Right lobe of liver (tissue), 6 donors: ENCODE results near the gene RBM23. TPM values are rescaled to one million over a fixed set of nuclear protein-coding genes. Genes with fewer than 3 reads are reported as not detected.

ENCODE experiments used
- ATAC-seq, 4 donors: fragments of 200-7000 bp; cut with Tn5 transposase; one replicate each; pipeline ENCODE4 v1.9.1; 2020; ENCODE audit warnings: mild to moderate bottlenecking in 4 of 4, moderate library complexity in 4 of 4
- DNase-seq, 3 donors: peaks; one replicate each; pipeline ENCODE4 v3.0.0-alpha.2; 2020
- H3K27ac ChIP-seq, 3 donors: fragments of 200-600 bp; one replicate each; pipeline ENCODE4 v1.8.0; 2022
- H3K27me3 ChIP-seq, 2 donors: fragments of 200-600 bp; one replicate each; pipeline ENCODE4 v1.8.0; 2022
- H3K36me3 ChIP-seq, 4 donors: fragments of 200-600 bp; sonication (generic) in 1 of 4; one replicate each; pipeline versions ENCODE4 v1.5.1 to v1.8.0; 2017 to 2022; ENCODE audit warnings: control low read depth in 1 of 4
- H3K4me1 ChIP-seq, 4 donors: fragments of 200-600 bp; sonication (generic) in 1 of 4; one replicate each; pipeline versions ENCODE4 v1.5.1 to v1.8.0; 2017 to 2022; ENCODE audit warnings: control low read depth in 1 of 4
- H3K4me3 ChIP-seq, 3 donors: fragments of 200-600 bp; one replicate each; pipeline ENCODE4 v1.8.0; 2022
- H3K9me3 ChIP-seq, 4 donors: fragments of 200-600 bp; sonication (generic) in 1 of 4; one replicate each; pipeline versions ENCODE4 v1.5.1 to v1.8.0; 2017 to 2022; ENCODE audit warnings: control low read depth in 1 of 4
- POLR2A ChIP-seq: fragments of 450-650 bp; IDR thresholded peaks from one replicate; pipeline ENCODE4 v1.6.1; 2017; ENCODE audit warnings: antibody characterized with exemption, mild to moderate bottlenecking
- WGBS: methylation state at CpG from one replicate; pipeline ENCODE4 v1.1.6; 2018; ENCODE audit warnings: low coverage, low lambda C conversion rate; ENCODE audit not compliant: insufficient coverage; ENCODE audit errors: missing lambda C conversion rate; 5-methylcytosine and 5-hydroxymethylcytosine counted together
- intact Hi-C, 2 donors: fragments of 100-400 bp; cut with DNase I; formaldehyde crosslinking; loops; one replicate each; pipeline versions ENCODE4 v1.11.2 to v1.14.1; 2022
- total RNA-seq, 6 experiments: library from RNA; depleted of rRNA in 2 of 6; stranded (reverse); fragments of >200 nt in 2 of 6; fragmentation: NEBNext Ultra II Directional in 3 of 6; extraction: Animal tissue kit (Norgen Biotek cat#: 25700) in 3 of 6; gene quantifications; one replicate each; pipeline versions ENCODE4 v1.1.0 to v1.2.4, GENCODE V29; 2016 to 2023
- TF ChIP-seq, protein P1 (sequence below), 4 donors: fragments of 200-600 bp in 3 of 4; fragments of 450-650 bp in 1 of 4; IDR thresholded peaks; one replicate each; pipeline versions ENCODE4 v1.5.1 to v1.8.0; 2016 to 2022; ENCODE audit warnings: antibody characterized with exemption in 4 of 4, mild to moderate bottlenecking in 2 of 4
- donor health status: DM: no; HTN: yes; CAD: no.
- donor health status: DM: no; HTN: no; CAD: no.
- donor health status: DM: no; HTN: no; CAD: no.
- donor health status: DM: no; HTN: yes; CAD: no.
- donor health status: DM: no; HTN: yes; CAD: no.

The RBM23 gene
- total RNA-seq, 6 experiments from 2014 or later, result 22.2 to 38.0 (median 34.0) TPM

DNA sequence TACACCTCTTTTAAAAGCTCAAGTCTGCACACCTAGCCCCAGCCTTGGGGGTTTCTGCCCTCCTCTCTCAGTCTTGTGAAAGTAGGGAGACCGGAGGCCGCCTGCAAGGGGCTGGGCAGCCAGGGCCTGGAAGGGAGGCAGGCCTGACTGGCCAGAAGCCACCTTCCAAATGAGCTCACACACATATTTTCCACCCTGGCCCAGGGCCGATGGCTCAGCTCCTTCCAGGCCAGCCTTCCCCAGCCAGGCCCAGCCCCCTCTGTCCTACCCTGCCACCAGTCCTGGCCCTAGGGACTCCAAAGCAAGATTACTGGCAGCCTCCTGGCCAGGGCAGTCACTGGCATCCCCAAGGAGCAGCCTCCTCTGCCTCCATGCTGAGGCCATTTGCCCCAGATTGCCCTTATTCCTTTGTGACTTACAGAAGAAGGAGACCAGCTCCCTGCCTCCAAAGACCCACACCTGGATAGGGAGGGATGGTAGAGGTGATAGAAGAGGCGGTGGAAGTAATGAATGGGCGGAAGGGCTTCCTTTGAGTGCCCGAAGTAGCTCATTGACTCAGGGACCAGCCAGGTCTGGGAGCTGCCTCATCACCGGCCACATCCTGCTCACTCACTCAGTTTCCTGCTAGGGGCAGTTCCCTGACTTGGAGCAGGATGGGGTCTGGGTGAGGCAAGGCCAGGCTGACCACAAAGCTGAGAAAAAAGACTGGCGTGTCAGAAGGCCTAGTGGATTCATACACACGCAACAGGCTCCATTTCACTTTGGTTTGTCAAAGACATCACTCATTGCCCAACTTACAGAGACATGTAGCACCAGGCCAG lies 67.8 kb downstream of the RBM23 start:
- no peaks in the 10 kb centered on the region for H3K4me1 ChIP-seq
- DNase-seq (peak; percentile 63 to 78 (median 74)), ATAC-seq (peak in 1 of 4 donors; percentile 54)
- H3K4me3 ChIP-seq, result no peak overlapping the region
- no peaks in the 10 kb centered on the region for H3K9me3 ChIP-seq
- TF ChIP-seq POLR2A, result no peak
- TF ChIP-seq, protein P1, sequence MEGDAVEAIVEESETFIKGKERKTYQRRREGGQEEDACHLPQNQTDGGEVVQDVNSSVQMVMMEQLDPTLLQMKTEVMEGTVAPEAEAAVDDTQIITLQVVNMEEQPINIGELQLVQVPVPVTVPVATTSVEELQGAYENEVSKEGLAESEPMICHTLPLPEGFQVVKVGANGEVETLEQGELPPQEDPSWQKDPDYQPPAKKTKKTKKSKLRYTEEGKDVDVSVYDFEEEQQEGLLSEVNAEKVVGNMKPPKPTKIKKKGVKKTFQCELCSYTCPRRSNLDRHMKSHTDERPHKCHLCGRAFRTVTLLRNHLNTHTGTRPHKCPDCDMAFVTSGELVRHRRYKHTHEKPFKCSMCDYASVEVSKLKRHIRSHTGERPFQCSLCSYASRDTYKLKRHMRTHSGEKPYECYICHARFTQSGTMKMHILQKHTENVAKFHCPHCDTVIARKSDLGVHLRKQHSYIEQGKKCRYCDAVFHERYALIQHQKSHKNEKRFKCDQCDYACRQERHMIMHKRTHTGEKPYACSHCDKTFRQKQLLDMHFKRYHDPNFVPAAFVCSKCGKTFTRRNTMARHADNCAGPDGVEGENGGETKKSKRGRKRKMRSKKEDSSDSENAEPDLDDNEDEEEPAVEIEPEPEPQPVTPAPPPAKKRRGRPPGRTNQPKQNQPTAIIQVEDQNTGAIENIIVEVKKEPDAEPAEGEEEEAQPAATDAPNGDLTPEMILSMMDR (IDR thresholded peaks at IDR 0.05), result no peak
- WGBS, result 63% methylated on average over 4 of the region's 9 CpGs
- intact Hi-C loops, result no loop called here
- peak overlapping the region in 2 of 3 donors; percentile 21 to 53 for H3K27ac ChIP-seq
- no peaks in the 10 kb centered on the region for H3K36me3 ChIP-seq
- no peaks in the 10 kb centered on the region for H3K27me3 ChIP-seq

DNA sequence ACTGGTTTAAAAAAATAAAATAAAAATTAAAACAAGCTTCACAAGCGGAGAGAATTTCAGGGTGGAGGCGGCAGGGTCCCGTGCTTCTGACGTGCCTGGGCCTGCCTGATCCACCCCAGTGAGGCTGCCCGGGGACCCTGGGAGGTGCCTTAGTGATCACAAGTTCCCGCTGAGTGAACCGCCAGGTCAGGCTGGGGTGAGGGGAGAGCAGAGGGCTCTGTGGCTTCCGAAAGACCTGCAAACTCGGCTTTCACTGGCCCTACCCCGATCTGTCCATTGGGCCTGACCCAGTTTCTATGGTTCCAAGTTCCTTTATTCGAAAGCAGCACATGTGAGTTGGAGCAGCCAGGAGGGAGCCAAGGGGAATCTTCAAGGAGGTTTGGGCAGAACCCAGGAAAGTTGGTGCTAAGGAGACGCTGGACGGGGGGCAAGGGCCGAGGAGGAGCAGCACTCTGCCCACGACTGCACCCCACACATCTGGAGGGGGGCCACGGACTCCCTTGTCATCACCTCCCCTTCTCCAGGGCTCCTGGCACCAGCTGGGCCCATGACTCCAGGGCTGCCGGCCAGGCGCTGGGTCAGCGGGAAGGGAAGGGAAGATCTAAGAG lies 69.6 kb downstream of the RBM23 start:
- H3K4me3 ChIP-seq, result no peak overlapping the region
- WGBS, result 76% methylated on average over 7 of the region's 19 CpGs
- H3K9me3 ChIP-seq, result no peaks in the 10 kb centered on the region
- H3K27me3 ChIP-seq, result no peaks in the 10 kb centered on the region
- intact Hi-C loops, result no loop called here
- H3K4me1 ChIP-seq, result no peaks in the 10 kb centered on the region
- DNase-seq, result peak in 1 of 3 donors; percentile 45
- peaks cover 0 to 6% (median 0%) of the 10 kb centered on the region in 4 donors for H3K36me3 ChIP-seq
- H3K27ac ChIP-seq, result peak overlapping the region in 1 of 3 donors; percentile 47
- ATAC-seq, result no peak
- TF ChIP-seq, protein P1 (IDR thresholded peaks at IDR 0.05), result no peak
- no peak for TF ChIP-seq POLR2A

DNA sequence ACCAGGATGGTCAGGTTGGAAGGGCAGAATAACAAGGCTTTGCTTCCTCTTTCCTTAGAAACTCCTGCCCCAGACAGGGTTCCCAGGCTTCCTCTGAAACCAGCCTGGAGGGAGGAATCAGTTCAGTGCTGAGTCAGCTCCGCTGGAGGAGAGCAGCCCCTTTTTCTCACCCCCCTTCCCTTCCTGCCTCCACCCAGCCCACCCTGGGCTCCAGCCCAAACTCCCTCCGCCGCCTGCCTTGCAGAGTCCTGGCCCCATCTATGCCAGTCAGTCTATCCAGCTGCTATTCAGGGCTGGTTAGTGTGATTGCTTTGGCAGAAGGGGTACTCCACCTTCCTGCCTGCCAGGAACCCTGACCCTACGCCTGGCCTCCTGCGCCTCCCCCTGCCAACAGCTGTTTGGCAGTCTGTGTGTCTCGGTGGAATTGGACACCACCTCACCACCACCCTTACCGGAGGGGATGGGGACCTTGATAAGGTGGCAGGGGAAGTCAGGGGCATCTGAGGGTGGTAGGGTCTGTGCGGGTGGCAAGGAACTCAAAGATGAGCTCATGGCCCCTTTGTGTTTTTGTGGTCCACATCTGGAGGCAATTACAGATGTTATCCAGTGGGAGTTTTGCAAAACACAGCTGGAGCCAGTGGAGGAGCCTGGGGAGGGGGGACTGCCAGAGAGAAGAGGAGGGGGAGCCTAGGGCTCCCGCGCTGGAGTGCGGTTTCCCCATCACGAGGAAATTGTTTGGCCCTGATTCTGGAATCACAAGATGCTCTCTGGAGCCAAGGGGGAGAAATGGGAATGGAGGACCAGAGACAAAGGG lies 70.4 kb downstream of the RBM23 start:
- H3K36me3 ChIP-seq, result peaks cover 0 to 8% (median 0%) of the 10 kb centered on the region in 4 donors
- H3K4me3 ChIP-seq, result no peak overlapping the region
- H3K9me3 ChIP-seq, result no peaks in the 10 kb centered on the region
- DNase-seq (peak in 1 of 3 donors; percentile 59), ATAC-seq (peak; percentile 8 to 23 (median 12))
- H3K27ac ChIP-seq, result peak overlapping the region in 1 of 3 donors; percentile 65
- intact Hi-C loops, result no loop called here
- TF ChIP-seq, protein P1 (IDR thresholded peaks at IDR 0.05), result no peak
- TF ChIP-seq POLR2A, result no peak
- no peaks in the 10 kb centered on the region for H3K27me3 ChIP-seq
- WGBS, result 51% methylated on average over 9 of the region's 12 CpGs
- H3K4me1 ChIP-seq, result no peaks in the 10 kb centered on the region

DNA sequence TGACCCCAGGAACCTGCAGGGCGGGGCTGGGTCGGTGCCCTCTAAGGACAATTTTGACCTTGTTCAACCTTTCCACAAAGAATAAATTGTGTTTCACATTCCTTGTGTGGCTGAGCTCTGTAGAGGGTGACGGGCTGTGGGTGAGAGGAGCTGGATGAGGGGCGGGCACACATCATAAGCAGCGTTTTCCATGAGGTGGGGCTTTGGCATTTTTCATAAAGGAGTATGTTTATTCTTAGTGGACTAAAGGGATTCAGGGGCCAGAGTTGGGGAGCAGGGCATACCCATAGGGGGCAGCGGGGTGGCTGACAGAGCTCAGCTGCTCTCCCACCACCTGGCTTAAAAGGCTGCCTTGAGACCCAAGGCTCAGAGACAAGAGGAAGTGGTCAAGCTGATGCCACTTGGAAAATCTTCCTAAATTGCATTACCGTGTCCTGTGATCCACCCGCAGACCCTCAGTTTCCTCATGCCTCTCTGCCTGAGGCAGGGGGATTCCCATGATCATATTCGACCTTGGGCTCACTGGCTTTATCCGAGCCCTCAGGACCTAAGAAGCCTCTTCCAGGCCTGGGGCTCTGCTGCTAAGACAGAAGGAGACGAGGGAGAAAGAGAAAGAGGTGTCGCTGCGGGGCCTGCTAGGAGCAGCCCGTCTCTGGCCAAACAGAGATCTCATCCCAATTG lies 71.1 kb downstream of the RBM23 start:
- peak in 1 of 3 donors; percentile 27 for DNase-seq

More for the DNA sequence above, 71.1 kb downstream of the RBM23 start:
- TF ChIP-seq, protein P1 (IDR thresholded peaks at IDR 0.05), result no peak
- no peak for TF ChIP-seq POLR2A
- H3K36me3 ChIP-seq, result peaks cover 0 to 8% (median 1%) of the 10 kb centered on the region in 4 donors
- 41% methylated on average over 6 of the region's 14 CpGs for WGBS
- H3K4me3 ChIP-seq, result no peak overlapping the region
- H3K27me3 ChIP-seq, result no peaks in the 10 kb centered on the region
- H3K4me1 ChIP-seq, result no peaks in the 10 kb centered on the region
- H3K9me3 ChIP-seq, result no peaks in the 10 kb centered on the region
- H3K27ac ChIP-seq, result peak overlapping the region in 1 of 3 donors; percentile 65
- intact Hi-C loops, result no loop called here
- no peak for ATAC-seq
